PC-9 (cell line): ENCODE measurements around the gene AMIGO2.

Experiments
- EZH2 ChIP-seq: fragments of 200-600 bp; sonication (generic); IDR thresholded peaks from 2 replicates; pipeline ENCODE4 v1.8.0; 2017; ENCODE audit warnings: antibody characterized with exemption, low read depth
- TF ChIP-seq, protein P1 (sequence below): fragments of 200-600 bp; sonication (generic); conservative IDR thresholded peaks from 2 replicates; pipeline ENCODE4 v1.6.1; 2017; ENCODE audit warnings: mixed run types, antibody characterized with exemption, mild to moderate bottlenecking, moderate library complexity

DNA sequence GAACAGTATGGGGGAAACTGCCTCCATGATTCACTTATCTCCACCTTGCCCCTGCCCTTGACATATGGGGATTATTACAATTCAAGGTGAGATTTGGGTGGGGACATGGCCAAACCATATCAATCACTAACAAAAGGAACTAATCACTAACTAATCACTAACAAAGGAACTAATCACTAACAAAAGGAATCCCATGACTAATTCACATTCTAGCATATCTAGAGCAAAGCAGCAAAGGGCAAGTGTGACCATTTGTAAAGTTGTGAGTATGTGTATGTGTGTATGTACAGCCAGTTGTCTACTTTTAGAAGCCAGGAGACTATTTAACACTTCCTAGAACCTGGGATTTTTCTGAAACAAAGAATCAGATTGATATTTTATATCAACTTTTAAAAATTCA is 31.2 kb downstream of the AMIGO2 start:
- TF ChIP-seq, protein P1, sequence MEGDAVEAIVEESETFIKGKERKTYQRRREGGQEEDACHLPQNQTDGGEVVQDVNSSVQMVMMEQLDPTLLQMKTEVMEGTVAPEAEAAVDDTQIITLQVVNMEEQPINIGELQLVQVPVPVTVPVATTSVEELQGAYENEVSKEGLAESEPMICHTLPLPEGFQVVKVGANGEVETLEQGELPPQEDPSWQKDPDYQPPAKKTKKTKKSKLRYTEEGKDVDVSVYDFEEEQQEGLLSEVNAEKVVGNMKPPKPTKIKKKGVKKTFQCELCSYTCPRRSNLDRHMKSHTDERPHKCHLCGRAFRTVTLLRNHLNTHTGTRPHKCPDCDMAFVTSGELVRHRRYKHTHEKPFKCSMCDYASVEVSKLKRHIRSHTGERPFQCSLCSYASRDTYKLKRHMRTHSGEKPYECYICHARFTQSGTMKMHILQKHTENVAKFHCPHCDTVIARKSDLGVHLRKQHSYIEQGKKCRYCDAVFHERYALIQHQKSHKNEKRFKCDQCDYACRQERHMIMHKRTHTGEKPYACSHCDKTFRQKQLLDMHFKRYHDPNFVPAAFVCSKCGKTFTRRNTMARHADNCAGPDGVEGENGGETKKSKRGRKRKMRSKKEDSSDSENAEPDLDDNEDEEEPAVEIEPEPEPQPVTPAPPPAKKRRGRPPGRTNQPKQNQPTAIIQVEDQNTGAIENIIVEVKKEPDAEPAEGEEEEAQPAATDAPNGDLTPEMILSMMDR: no peak
- no peak for TF ChIP-seq EZH2
